ENCODE data around the gene DNHD1.

DNA sequence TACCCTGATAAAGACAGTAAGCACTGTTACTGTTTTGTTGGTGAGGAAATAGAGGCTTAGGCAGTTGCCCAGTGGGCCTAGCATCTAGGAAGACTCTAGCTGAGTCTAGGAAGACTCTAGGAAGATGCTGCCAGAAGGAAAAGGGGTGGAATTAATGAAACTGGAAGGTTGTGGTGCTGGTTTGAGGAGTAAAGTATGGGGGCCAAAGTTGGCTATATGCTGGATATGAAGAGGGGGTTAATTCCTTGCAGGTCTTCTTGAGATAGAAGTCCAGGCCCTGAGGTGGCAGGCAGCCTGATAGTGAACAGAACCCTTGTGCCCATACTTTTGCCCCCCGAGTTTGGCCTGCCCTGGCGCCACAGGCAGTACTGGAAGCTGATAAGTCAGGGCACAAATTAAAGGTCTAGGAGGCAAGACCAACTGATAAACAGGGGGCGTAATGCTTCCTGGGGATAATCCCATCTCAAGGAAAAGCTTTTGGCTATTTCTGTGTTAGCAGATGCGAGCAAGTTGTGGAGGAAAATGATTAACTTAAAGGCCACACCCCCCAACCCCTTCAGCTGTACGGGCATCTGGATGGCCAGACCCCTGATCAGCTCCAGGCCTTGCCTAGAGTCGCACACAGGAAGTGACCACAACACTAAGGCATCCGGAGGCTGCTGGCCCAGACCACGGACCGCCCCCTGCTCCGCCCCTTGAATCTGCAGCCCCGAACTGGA, 109.5 kb downstream of the DNHD1 start:
- TF ChIP-seq, protein P1, sequence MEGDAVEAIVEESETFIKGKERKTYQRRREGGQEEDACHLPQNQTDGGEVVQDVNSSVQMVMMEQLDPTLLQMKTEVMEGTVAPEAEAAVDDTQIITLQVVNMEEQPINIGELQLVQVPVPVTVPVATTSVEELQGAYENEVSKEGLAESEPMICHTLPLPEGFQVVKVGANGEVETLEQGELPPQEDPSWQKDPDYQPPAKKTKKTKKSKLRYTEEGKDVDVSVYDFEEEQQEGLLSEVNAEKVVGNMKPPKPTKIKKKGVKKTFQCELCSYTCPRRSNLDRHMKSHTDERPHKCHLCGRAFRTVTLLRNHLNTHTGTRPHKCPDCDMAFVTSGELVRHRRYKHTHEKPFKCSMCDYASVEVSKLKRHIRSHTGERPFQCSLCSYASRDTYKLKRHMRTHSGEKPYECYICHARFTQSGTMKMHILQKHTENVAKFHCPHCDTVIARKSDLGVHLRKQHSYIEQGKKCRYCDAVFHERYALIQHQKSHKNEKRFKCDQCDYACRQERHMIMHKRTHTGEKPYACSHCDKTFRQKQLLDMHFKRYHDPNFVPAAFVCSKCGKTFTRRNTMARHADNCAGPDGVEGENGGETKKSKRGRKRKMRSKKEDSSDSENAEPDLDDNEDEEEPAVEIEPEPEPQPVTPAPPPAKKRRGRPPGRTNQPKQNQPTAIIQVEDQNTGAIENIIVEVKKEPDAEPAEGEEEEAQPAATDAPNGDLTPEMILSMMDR (conservative IDR thresholded peaks at IDR 0.05), result no peak
- TF ChIP-seq EZH2 (IDR thresholded peaks at IDR 0.05; ENCODE audit: low read depth), result no peak

All from PC-9 (cell line).